ENCODE measurements around the gene DOK7. TPM values are rescaled to one million over a fixed set of nuclear protein-coding genes. Genes with fewer than 3 reads are reported as not detected.
"Not testable (repeated sequence)": the region's sequence is repeated elsewhere in the genome, so short reads cannot be mapped to it uniquely, and the experiment has no call there.

DOK7 gene
- total RNA-seq, 1 donor from 2014 or later, result not detected

DNA sequence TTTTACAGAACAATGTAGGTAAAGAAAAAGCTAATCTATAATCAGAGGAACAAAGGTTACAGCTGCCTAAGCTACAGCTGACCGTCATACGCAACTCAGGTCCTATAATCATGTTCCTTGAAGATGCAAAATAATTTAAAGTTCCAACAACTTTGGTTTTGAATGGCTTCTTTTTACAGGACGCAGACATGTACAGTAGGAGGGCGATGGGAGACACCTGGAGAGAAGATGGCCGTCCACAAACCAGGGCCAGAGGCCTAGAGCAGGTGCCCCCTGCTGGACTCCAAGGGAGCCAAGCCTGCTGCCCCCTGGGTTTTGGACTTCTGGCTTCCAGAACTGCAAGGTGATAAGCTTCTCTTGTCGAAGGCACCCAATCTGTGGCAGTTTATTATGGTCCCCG, 10.7 kb upstream of the DOK7 start:
- H3K4me1 Mint-ChIP-seq, result no peaks in the 10 kb centered on the region
- H3K27ac Mint-ChIP-seq, result no peak overlapping the region
- H3K36me3 Mint-ChIP-seq (ENCODE audit: low read depth), result no peaks in the 10 kb centered on the region
- intact Hi-C loops (cut with micrococcal nuclease), result no loop called here
- H3K9me3 Mint-ChIP-seq, result peaks cover 7% of the 10 kb centered on the region
- DNase-seq, result no peak
- H3K4me3 Mint-ChIP-seq, result no peak overlapping the region
- H3K27me3 Mint-ChIP-seq, result no peaks in the 10 kb centered on the region

DNA sequence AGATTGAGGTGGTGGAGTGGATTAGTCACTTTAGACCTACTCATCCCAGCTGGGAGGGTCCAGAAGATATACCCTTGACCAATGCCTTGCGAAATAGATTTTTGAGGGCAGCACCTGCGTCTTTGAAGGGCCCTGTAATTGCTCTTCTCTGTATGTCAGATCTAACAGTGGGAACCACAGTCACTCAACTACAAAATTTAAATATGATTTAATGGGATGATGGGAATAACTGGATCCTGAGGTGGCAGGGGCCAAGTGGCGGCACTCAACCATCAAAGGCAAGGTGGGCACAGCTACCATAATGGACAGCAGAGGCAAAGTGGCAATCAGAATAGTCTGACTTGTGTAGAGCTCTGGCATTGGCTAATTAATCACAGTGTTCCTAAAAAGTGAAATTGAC, 7.5 kb upstream of the DOK7 start:
- H3K4me1 Mint-ChIP-seq; H3K27ac Mint-ChIP-seq; intact Hi-C loops (cut with micrococcal nuclease); H3K9me3 Mint-ChIP-seq; H3K4me3 Mint-ChIP-seq; H3K36me3 Mint-ChIP-seq (ENCODE audit: low read depth); DNase-seq; H3K27me3 Mint-ChIP-seq: not testable (repeated sequence)

DNA sequence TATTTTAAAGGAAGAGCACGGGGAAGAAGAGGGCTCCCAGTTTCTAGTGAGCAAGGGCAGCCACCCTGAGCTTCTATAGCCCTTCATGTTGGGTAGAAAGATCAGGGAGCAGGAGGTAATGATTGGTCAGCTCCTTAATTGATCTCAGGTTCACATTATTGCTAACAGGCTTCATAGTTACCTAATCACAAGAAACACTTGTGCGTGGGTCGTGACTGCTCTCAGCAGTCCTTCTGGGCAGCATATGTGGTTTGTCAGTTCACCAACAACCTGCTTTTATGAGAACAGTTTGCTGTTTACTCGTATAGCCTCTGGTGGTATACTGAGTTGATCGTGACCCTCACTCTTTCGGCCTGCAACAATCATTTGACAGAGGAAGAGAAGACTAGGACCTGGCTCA, 4.7 kb upstream of the DOK7 start:
- intact Hi-C loops (cut with micrococcal nuclease), result no loop called here
- Mint-ChIP-seq H3K36me3 (ENCODE audit: low read depth) (no peaks in the 10 kb centered on the region), H3K27me3 (peaks cover 9% of the 10 kb centered on the region), H3K4me1 (no peaks in the 10 kb centered on the region), H3K27ac (no peak overlapping the region), H3K4me3 (no peak overlapping the region), H3K9me3 (peaks cover 7% of the 10 kb centered on the region)
- DNase-seq, result no peak

DNA sequence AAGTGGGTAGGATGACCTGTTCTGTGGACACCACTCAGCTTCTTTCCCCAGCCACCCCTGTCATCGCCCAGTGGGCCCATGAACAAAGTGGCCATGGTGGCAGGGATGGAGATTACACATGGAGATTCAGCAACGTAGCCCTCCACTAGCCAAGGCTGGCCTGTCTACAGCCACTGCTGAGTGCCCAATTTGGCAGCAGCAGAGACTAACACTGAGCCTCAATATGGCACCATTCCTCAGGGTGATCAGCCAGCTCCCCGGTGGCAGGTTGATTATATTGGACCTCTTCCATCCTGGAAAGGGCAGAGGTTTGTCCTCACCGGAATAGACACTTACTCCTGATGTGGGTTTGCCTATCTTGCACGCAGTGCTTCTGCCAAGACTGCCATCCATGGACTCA, 4.0 kb upstream of the DOK7 start:
- H3K27me3 Mint-ChIP-seq; H3K4me1 Mint-ChIP-seq; H3K36me3 Mint-ChIP-seq (ENCODE audit: low read depth); H3K27ac Mint-ChIP-seq; intact Hi-C loops (cut with micrococcal nuclease); DNase-seq; H3K4me3 Mint-ChIP-seq; H3K9me3 Mint-ChIP-seq: not testable (repeated sequence)

DNA sequence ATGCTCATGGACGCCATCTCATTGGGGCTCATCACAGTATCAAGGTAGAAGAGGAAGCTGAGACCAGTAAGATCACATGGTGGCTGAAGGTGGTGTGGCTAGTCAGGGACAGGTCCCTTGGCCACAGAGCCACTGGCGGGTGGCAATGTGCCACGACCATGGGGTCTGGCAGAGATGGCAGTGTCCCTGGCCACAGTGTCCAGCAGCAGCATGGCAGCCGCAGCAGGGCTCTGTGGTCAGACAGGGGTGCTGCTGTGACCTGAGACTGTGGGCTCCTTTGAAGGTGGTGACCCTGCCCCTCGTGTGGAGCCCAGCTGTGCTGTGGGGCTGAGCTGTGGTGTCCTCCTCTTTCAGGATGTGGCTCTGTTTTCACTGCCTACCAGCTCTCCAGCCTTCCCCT, 2.2 kb upstream of the DOK7 start:
- no peak overlapping the region for H3K4me3 Mint-ChIP-seq
- no peaks in the 10 kb centered on the region for H3K9me3 Mint-ChIP-seq
- intact Hi-C loops (cut with micrococcal nuclease), result no loop called here
- no peaks in the 10 kb centered on the region for H3K36me3 Mint-ChIP-seq (ENCODE audit: low read depth)
- H3K4me1 Mint-ChIP-seq, result no peaks in the 10 kb centered on the region
- DNase-seq, result no peak
- H3K27ac Mint-ChIP-seq, result no peak overlapping the region
- peaks cover 11% of the 10 kb centered on the region for H3K27me3 Mint-ChIP-seq

DNA sequence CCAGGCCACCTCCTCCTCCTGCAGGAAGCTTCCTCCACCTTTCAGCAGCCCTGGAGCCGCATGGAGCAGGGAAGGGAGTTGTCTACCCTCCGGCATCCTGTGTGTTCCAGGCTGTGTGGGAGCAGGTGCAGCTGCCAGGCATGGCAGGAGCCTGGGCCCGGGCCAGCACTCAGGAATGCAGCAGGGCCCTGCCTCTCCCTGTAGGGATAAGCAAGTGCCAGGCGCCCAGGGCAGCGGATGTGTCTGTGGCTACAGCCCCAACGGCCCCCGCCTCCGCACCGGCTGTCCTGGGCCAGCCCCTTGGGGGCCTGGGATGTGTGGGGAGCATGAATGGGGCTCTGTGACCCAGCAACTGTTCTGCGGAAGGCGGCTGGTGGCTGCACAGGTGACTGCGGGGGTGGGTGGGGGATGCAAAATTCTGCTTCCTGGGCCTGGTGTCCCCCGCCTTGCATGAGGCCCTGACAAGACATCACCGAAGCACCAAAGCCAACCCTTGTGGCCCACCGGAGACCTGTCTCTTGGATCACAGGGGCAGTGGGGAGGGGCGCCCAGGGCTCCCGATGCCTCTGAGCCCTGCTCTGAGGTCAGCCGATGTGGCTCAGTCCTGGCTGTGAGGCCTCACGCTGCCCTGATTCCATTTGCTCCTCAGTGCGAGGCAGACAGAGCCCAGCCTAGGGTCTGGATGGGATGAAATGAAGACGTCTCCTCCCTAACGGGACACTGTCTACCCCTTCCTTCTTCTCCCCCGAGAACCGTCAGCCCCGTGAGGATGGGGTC, 1.4 kb upstream of the DOK7 start:
- no peak overlapping the region for H3K27ac Mint-ChIP-seq
- peaks cover 11% of the 10 kb centered on the region for H3K27me3 Mint-ChIP-seq
- H3K4me3 Mint-ChIP-seq, result no peak overlapping the region
- DNase-seq, result no peak
- H3K36me3 Mint-ChIP-seq (ENCODE audit: low read depth), result no peaks in the 10 kb centered on the region
- H3K9me3 Mint-ChIP-seq, result no peaks in the 10 kb centered on the region
- no peaks in the 10 kb centered on the region for H3K4me1 Mint-ChIP-seq
- intact Hi-C loops (cut with micrococcal nuclease), result no loop called here

DNA sequence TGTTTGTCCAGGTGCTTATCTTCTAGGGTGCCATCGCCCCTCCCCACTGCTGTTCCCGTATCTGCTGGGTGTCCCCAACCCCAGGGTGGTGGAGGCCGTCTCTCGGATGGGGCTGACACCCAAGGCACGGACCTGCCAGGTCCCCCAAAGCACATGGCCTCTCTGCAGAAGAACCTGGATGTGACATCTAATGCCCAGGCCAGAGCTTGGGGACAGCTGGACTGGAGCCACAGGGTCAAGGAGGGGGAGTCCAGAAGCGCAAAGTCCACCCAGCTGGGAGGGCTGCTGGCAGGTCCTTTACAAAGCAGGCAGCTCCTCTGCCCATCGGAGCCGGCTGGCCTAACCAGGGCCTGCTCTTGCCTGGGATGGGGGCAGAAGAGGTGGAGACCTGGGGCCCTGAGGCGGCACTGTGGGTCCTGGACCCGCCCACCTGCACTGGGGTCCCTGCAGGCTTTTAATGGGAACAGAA, 751 bp upstream of the DOK7 start:
- H3K27me3 Mint-ChIP-seq, result peaks cover 11% of the 10 kb centered on the region
- DNase-seq, result no peak
- no peaks in the 10 kb centered on the region for H3K36me3 Mint-ChIP-seq (ENCODE audit: low read depth)
- H3K4me3 Mint-ChIP-seq, result peak overlapping the region; percentile 21
- H3K4me1 Mint-ChIP-seq, result no peaks in the 10 kb centered on the region
- H3K27ac Mint-ChIP-seq, result no peak overlapping the region
- H3K9me3 Mint-ChIP-seq, result no peaks in the 10 kb centered on the region
- intact Hi-C loops (cut with micrococcal nuclease), result no loop called here

- H3K27me3 Mint-ChIP-seq, result peaks cover 11% of the 10 kb centered on the region
- no peak for DNase-seq
- no peaks in the 10 kb centered on the region for H3K4me1 Mint-ChIP-seq
- no peaks in the 10 kb centered on the region for H3K9me3 Mint-ChIP-seq
- H3K27ac Mint-ChIP-seq, result no peak overlapping the region
- no peaks in the 10 kb centered on the region for H3K36me3 Mint-ChIP-seq (ENCODE audit: low read depth)
- H3K4me3 Mint-ChIP-seq, result no peak overlapping the region
- intact Hi-C loops (cut with micrococcal nuclease), result no loop called here
These were observed 646 bp downstream of the DOK7 start for GRCh38 chr4:3463556-3464348.

DNA sequence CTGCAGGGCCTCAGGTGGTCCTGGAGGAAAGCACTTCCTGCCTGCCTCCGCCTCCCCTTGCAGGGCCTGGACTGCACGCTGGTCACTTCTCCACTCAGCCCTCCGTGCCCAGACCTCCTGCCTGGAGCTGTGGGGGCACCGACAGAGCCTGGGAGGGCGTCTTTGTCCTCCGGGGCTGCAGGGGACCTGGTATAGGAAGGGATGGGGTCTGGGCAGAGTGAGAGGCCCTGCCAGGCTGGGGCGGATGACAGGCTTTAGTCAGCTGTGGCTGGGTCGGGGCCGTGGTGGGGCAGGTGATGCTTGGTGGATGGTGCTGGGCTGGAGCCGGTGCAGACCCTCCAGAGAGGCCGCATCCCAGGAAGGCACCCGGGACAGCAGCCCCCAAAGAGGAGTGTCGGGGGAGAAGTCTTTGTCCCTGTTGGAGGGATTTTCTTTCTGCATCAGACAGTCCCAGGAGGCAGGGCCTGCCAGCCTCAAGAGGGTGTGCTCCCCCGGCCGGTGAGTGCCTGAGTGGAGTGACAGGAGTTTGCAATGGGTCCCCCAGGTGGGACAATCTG, 1.3 kb downstream of the DOK7 start:
- Mint-ChIP-seq H3K4me3 (no peak overlapping the region), H3K27ac (no peak overlapping the region), H3K9me3 (no peaks in the 10 kb centered on the region), H3K36me3 (ENCODE audit: low read depth) (no peaks in the 10 kb centered on the region), H3K27me3 (peaks cover 11% of the 10 kb centered on the region), H3K4me1 (no peaks in the 10 kb centered on the region)
- DNase-seq, result no peak
- intact Hi-C loops (cut with micrococcal nuclease), result no loop called here

DNA sequence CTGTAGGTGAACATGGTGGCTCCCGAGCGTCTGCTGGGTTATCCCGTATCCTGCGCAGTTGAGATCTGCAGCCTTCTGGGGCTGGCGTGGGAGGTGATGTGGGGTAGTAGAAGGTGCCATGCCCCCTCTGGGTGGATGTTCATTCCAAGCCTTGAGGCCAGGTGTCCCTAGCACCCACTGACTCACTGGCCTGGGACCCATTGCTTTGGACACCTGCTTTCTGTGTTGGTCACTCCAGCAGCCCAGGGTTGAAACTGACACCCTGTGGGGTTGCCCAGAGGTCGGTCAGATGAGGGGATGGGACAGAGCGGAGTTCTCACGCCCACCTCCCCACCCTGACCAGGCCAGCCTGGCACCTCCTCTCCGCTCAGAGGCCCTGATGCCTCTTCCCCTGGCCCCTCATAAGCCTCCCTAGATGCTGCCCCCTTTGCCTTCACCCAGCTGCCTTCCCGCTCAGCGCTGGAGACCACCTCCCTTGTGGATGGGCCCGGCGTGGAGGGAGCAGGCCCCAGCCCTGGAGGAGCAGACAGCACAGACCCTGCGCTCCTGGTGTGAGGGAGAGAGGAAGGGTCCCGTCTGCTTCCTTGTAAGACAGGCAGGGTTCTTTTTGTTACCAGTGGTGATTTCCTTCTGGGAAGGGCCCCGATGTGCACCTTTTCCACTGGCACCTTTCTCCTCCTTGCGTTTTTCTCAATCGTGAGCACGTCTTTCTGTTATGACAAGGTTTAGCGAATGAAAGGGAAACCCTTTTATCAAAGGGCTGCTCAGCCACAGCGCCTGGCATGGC, 2.0 kb downstream of the DOK7 start:
- Mint-ChIP-seq H3K27ac (no peak overlapping the region), H3K4me1 (no peaks in the 10 kb centered on the region), H3K9me3 (no peaks in the 10 kb centered on the region), H3K36me3 (ENCODE audit: low read depth) (no peaks in the 10 kb centered on the region), H3K27me3 (peaks cover 11% of the 10 kb centered on the region), H3K4me3 (no peak overlapping the region)
- intact Hi-C loops (cut with micrococcal nuclease), result no loop called here
- no peak for DNase-seq

DNA sequence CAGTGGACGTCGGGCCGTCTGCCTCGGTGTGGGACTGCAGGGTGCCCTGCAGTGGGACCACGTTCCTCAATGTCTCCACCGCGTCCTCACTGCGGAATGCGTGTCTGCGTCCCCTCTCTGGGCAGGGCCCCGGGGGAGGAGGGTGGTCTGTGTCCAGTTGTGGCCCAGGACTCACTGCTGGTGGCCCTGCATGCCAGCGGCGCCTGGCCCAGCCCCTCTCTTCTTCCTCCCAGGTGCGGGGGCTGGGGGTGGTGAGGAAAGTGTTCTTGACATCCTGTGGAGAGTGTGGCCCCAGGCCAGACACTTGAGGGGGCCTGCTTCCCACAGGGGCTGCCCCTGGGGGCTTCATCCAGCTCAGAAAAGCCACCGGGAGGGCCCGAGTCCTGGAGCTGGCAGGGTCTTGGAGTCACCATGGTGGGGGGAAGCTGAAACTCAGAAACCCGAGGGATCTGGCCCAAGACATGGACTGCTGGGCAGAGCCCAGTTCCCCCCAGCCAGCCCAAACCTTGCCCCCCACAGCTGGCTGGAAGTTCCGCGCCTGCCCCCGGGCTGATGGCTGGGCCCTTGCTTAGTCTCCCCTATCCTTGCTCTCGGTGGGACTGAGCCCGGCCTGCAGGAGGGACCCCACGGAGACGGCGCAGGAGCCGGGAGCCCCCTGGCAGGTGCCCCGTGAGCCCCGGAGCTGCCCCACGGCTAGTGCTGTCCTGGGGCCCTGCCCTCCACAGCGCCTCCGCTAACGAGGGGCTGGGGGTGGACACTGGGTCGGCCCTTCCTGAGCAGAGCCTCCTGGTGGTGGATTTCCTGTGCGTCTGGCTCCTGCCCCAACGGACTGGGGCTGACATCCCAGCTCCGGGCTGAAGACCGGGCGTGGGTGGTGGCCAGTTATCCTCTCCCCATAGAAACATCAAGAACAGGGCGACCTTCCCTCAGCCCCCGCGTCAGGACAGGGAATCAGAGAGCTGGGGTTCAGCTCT, 2.9 kb downstream of the DOK7 start:
- Mint-ChIP-seq H3K36me3 (ENCODE audit: low read depth) (no peaks in the 10 kb centered on the region), H3K9me3 (no peaks in the 10 kb centered on the region), H3K4me1 (no peaks in the 10 kb centered on the region), H3K27ac (no peak overlapping the region), H3K27me3 (peaks cover 11% of the 10 kb centered on the region), H3K4me3 (no peak overlapping the region)
- intact Hi-C loops (cut with micrococcal nuclease), result no loop called here
- no peak for DNase-seq

DNA sequence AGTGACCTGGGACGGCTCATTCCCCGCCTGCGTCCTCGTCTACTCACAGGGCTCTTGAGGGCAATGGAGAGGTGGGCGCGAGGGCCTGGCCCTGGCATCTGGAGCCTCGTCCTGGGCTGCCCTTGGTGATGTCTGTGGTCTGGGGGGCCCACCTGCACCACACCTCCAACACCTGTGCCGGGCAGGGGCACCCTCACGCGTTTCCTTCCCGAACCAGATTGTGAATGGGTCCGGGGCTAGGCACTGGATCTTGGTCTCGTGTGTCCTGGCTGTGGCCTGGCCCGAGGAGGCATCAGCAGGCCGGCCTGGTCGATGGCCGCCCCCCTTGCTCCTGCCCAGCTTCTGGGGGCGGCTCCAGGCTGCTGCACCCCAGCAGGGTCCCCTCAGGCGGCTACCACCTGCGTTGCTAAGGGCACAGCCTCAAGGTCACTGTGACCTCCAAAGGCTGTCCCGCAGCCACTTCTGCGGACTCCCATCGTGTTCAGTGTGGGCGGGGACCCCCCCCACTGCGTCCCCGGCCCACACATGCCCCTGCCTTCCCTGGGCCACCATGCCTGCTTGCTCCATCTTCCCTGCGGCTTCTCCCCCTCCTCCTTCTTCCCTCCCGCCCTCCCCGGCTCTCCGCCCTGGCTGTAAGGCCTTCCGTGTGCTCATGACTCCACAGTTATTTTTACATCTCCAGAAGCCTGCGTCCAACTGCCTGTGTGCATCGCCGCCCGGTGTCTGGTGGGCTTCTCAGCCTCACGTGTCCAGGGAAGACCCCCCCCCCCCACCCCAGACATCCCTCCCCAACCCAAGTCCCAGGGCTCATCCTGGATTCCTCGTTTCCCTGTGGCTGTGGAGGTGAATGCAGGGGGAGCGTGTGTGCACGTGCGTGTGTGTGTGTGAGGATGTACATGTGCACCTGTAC, 3.8 kb downstream of the DOK7 start:
- no peaks in the 10 kb centered on the region for H3K4me1 Mint-ChIP-seq
- no peaks in the 10 kb centered on the region for H3K36me3 Mint-ChIP-seq (ENCODE audit: low read depth)
- intact Hi-C loops (cut with micrococcal nuclease), result no loop called here
- H3K27me3 Mint-ChIP-seq, result peaks cover 10% of the 10 kb centered on the region
- H3K27ac Mint-ChIP-seq, result no peak overlapping the region
- no peaks in the 10 kb centered on the region for H3K9me3 Mint-ChIP-seq
- no peak overlapping the region for H3K4me3 Mint-ChIP-seq
- no peak for DNase-seq
